H1 (cell line): Measurements from ENCODE around the gene FRMPD4. TPM values are rescaled to one million over a fixed set of nuclear protein-coding genes. Genes with fewer than 3 reads are reported as not detected.

ENCODE experiments used
- ATF3 ChIP-seq: IDR thresholded peaks from 2 replicates; pipeline ENCODE4 v1.6.1; 2011; ENCODE audit warnings: low read depth, mild to moderate bottlenecking, low read length; ENCODE audit not compliant: insufficient read depth
- CTCF ChIP-seq, 3 experiments: IDR thresholded peaks; 1 replicate in 2 of 3; 2 replicates in 1 of 3; pipeline versions ENCODE4 v1.5.1 to v1.6.1; 2011; ENCODE audit warnings: low read length in 3 of 3, mild to moderate bottlenecking in 3 of 3, inconsistent platforms in 2 of 3, low read depth in 1 of 3, moderate library complexity in 1 of 3; ENCODE audit not compliant: insufficient read depth in 1 of 3; ENCODE audit errors: control extremely low read depth in 1 of 3
- JUN ChIP-seq: IDR thresholded peaks from 2 replicates; pipeline ENCODE4 v1.6.1; 2011; ENCODE audit warnings: low read depth, mild to moderate bottlenecking, improper control_type of control experiment, low read length
- KDM1A ChIP-seq: fragments of 200-600, 300-600 bp; sonication (generic); IDR thresholded peaks from 2 replicates; pipeline ENCODE4 v1.7.1; 2016; ENCODE audit warnings: mild to moderate bottlenecking, low read length, borderline replicate concordance
- SIN3A ChIP-seq, 2 experiments: IDR thresholded peaks in 1 of 2; conservative IDR thresholded peaks in 1 of 2; 2 replicates each; pipeline ENCODE4 v1.6.1; 2011 to 2012; ENCODE audit warnings: low read length in 2 of 2, improper control_type of control experiment in 1 of 2, low read depth in 1 of 2, mild to moderate bottlenecking in 1 of 2
- TAF7 ChIP-seq: optimal IDR thresholded peaks from 2 replicates; pipeline ENCODE3; 2011; ENCODE audit warnings: low read depth, mild to moderate bottlenecking, inconsistent platforms, low read length, moderate library complexity, borderline replicate concordance
- TBP ChIP-seq: IDR thresholded peaks from 2 replicates; pipeline ENCODE4 v1.6.1; 2011; ENCODE audit warnings: low read depth, low read length, improper control_type of control experiment
- polyA plus RNA-seq, 7 experiments: library from polyadenylated mRNA; depleted of rRNA in 3 of 7; stranded (reverse) in 5 of 7; unstranded in 2 of 7; fragments of >200 nt in 5 of 7; fragments of 200-250 nt in 2 of 7; gene quantifications; 1 replicate in 5 of 7; 2 replicates in 1 of 7; 4 replicates in 1 of 7; pipeline versions ENCODE4 v1.2.1 to v1.2.3, GENCODE V29; 2011 to 2013; ENCODE audit warnings: missing spikeins in 2 of 7, mixed read lengths in 2 of 7
- total RNA-seq: library from RNA; stranded (reverse); fragmentation: NEBNext Ultra II Directional; extraction: Animal tissue kit (Norgen Biotek cat#: 25700); gene quantifications from 2 replicates; pipeline ENCODE4 v1.2.1, GENCODE V29; 2021

FRMPD4 gene
- total and polyA plus RNA-seq, 2 of the 8 experiments (the other 6 are each of a cell fraction or from before 2014, with no cell fraction given), result 0.02 to 0.37 TPM

GRCh38 chrX:12374286-12374685 is 236.0 kb downstream of the FRMPD4 start (continued):
- no peak for TF ChIP-seq CTCF (IDR thresholded peaks at IDR 0.05; ENCODE audit: control extremely low read depth in 1 of 3, insufficient read depth in 1 of 3, low read depth in 1 of 3, low read length in 3 of 3)
- TF ChIP-seq KDM1A, result no peak
- no peak for TF ChIP-seq TBP
- TF ChIP-seq SIN3A (conservative IDR thresholded peaks at IDR 0.05 in 1 of 2, IDR thresholded peaks at IDR 0.05 in 1 of 2; ENCODE audit: low read depth in 1 of 2, low read length in 2 of 2), result no peak
- TF ChIP-seq JUN, result no peak
- TF ChIP-seq TAF7, result no peak
- TF ChIP-seq ATF3, result no peak
